ENCODE data around the gene NELFA.

DNA sequence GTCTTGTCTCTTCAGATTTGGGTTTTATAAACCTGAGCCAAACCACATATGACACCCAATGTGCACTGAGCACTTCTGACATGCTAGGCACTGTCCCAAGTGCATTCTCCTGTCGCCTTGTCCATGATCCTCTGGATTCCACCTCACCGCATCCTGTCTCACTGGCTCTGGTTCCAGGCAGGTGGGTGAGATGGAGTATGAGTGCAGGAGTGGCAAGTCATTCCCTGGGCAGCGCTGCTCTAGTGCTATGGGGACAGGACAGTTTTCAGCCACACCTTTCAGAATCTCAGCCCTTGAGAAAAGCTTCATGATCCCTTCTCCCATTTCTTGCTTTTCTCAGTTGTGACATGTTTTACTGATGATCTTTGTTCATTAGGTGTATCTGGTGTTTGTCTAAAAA is 71.2 kb downstream of the NELFA start:
- TF ChIP-seq POLR2AphosphoS5 (IDR thresholded peaks at IDR 0.05; ENCODE audit: low read depth, low read length) (no peak), POLR2A (IDR thresholded peaks at IDR 0.05; ENCODE audit: low read depth, low read length) (no peak), TAF1 (IDR thresholded peaks at IDR 0.05; ENCODE audit: borderline replicate concordance, low read depth, low read length) (no peak)
